ENCODE data around the gene IGF1R. TPM values are rescaled to one million over a fixed set of nuclear protein-coding genes. Genes with fewer than 3 reads are reported as not detected.

The IGF1R gene
- total and polyA plus RNA-seq, 2 of the 8 experiments (the other 6 are each of a cell fraction or from before 2014, with no cell fraction given): 32.9 to 109 TPM

GRCh38 chr15:98835876-98836275 is 187.5 kb downstream of the IGF1R start:
- Histone ChIP-seq H3K14ac (ENCODE audit: insufficient read length) (no peak overlapping the region), H3K23me2 (ENCODE audit: low read depth, low read length) (peaks cover 3% of the 10 kb centered on the region; the same call in 1 of the 2 replicates), H4K5ac (ENCODE audit: insufficient read length, low read depth, low read length) (no peak overlapping the region), H2BK20ac (ENCODE audit: low read length) (no peak overlapping the region), H3K27me3 (replicated peaks in 1 of 4; ENCODE audit: control insufficient read depth in 3 of 4, extremely low read depth in 1 of 4, insufficient read depth in 3 of 4, low read length in 3 of 4) (no peaks in the 10 kb centered on the region), H3K4me2 (ENCODE audit: insufficient read depth in 1 of 2, low read depth in 2 of 2, low read length in 2 of 2) (no peak overlapping the region), H4K20me1 (replicated peaks in 1 of 2; ENCODE audit: control insufficient read depth in 1 of 2, insufficient read depth in 2 of 2, low read length in 2 of 2) (peaks cover 4 to 13% of the 10 kb centered on the region in 2 experiments), H3K36me3 (ENCODE audit: control insufficient read depth in 2 of 4, insufficient read depth in 4 of 4, low read length in 3 of 4) (peaks cover 0 to under 1% (median 0%) of the 10 kb centered on the region in 4 experiments; a peak in 1 of 8 replicates), H3K9me3 (ENCODE audit: insufficient read depth in 2 of 2, low read depth in 1 of 2, low read length in 1 of 2) (peaks cover 6 to 7% of the 10 kb centered on the region in 2 experiments; a peak in 3 of 4 replicates), H2BK15ac (ENCODE audit: low read length) (no peak overlapping the region), H3K79me1 (ENCODE audit: low read depth, low read length) (peaks cover 3% of the 10 kb centered on the region), H3K4me1 (replicated peaks in 1 of 4; ENCODE audit: control insufficient read depth in 3 of 4, insufficient read depth in 4 of 4, low read length in 3 of 4) (0 out of 7 replicates have a peak, but pooled peaks cover 0 to 5% (median 0%) of the 10 kb centered on the region in 4 experiments), H3K27ac (ENCODE audit: low read depth, low read length) (no peak overlapping the region), H3K4ac (replicated peaks; ENCODE audit: insufficient read length, low read depth, low read length) (no peak overlapping the region), H4K8ac (ENCODE audit: extremely low read depth, insufficient read depth, low read length) (no peak overlapping the region), H2AFZ (ENCODE audit: low read length) (no peak overlapping the region), H2BK120ac (replicated peaks; ENCODE audit: low read depth, low read length) (no peak overlapping the region), H3K9ac (replicated peaks in 1 of 4; ENCODE audit: extremely low read depth in 1 of 4, low read depth in 3 of 4, low read length in 3 of 4) (no peak overlapping the region), H2AK5ac (ENCODE audit: low read depth, low read length) (no peak overlapping the region), H3K4me3 (ENCODE audit: extremely low read depth in 1 of 4, insufficient read depth in 2 of 4, low read depth in 3 of 4, low read length in 4 of 4) (no peak overlapping the region), H2BK5ac (ENCODE audit: low read depth, low read length) (no peak overlapping the region), H4K91ac (replicated peaks; ENCODE audit: insufficient read length, low read length) (no peak overlapping the region), H3K18ac (ENCODE audit: extremely low read depth, low read length) (no peak overlapping the region), H3K23ac (ENCODE audit: insufficient read length) (no peak overlapping the region), H2BK12ac (ENCODE audit: low read depth, low read length) (no peak overlapping the region), H3K79me2 (ENCODE audit: control insufficient read depth in 1 of 2, insufficient read depth in 2 of 2, low read length in 2 of 2) (peaks cover 4 to 93% of the 10 kb centered on the region in 2 experiments; a peak in 3 of 4 replicates), H3K56ac (replicated peaks; ENCODE audit: insufficient read length, low read depth, low read length) (no peak overlapping the region)
- ChIA-PET CTCF (ENCODE audit: partially characterized antibody) (interaction anchor here (0.6 to 2.1 kb wide), 3 partner anchors 46 to 157 kb away, joined by 3 to 6 read pairs (median 3); no protein-coding TSS in a partner anchor), POLR2A (ENCODE audit: partially characterized antibody) (interaction anchor here (1.1 kb wide), 1 partner anchor 14 kb away, joined by 4 read pairs; no protein-coding TSS in a partner anchor)
- FAIRE-seq: no peak
- 89% methylated on average over 4 of the region's 4 CpGs; no CpG with 5 or more reads in 1 of the 2 experiments for WGBS, 2 experiments (ENCODE audit: extremely low coverage in 1 of 2, insufficient coverage in 1 of 2, insufficient read length in 1 of 2, insufficient replicate concordance in 2 of 2, low coverage in 1 of 2, low lambda C conversion rate in 2 of 2, missing lambda C conversion rate in 1 of 2)
- TF ChIP-seq JUN (IDR thresholded peaks at IDR 0.05; ENCODE audit: low read depth, low read length) (no peak), SP1 (IDR thresholded peaks at IDR 0.05; ENCODE audit: low read depth, low read length) (no peak), CBX5 (IDR thresholded peaks at IDR 0.05; ENCODE audit: low read depth, low read length) (no peak), POLR2AphosphoS5 (IDR thresholded peaks at IDR 0.05; ENCODE audit: low read depth, low read length) (no peak), ZNF274 (IDR thresholded peaks at IDR 0.05; ENCODE audit: borderline replicate concordance, extremely low read depth, low read length) (no peak), CHD1 (IDR thresholded peaks at IDR 0.05; ENCODE audit: low read depth, low read length) (no peak), ATF3 (IDR thresholded peaks at IDR 0.05; ENCODE audit: insufficient read depth, low read depth, low read length) (no peak), NANOG (IDR thresholded peaks at IDR 0.05; ENCODE audit: insufficient read depth, low read depth, low read length, poor library complexity, severe bottlenecking) (no peak), EP300 (IDR thresholded peaks at IDR 0.05; ENCODE audit: borderline replicate concordance in 1 of 2, low read depth in 2 of 2, low read length in 2 of 2) (no peak), YY1 (IDR thresholded peaks at IDR 0.05; ENCODE audit: low read depth, low read length) (no peak)
- no peak for DNase-seq (ENCODE audit: low read depth in 1 of 2, low spot score in 2 of 2)
